CD4-positive, alpha-beta T cell (primary cell): ENCODE measurements around the gene ARMC9. TPM values are rescaled to one million over a fixed set of nuclear protein-coding genes. Genes with fewer than 3 reads are reported as not detected.
A peak's percentile ranks its signal among the peaks of the same experiment; 100 is the strongest.

Experiments
- ATAC-seq: fragments of 200-7000 bp; cut with Tn5 transposase; one replicate; pipeline ENCODE4 v1.10.0; 2022; ENCODE audit warnings: mild to moderate bottlenecking; ENCODE audit not compliant: poor library complexity
- CTCF ChIA-PET: fragments of 350-600 bp; sonication (Branson Sonifier 250); formaldehyde crosslinking; loops from one replicate; lab custom pipeline; 2021; ENCODE audit warnings: antibody characterized with exemption, inconsistent platforms; lab: Charles Lee
- POLR2A ChIA-PET: fragments of 350-600 bp; sonication (Branson Sonifier 250); formaldehyde crosslinking; loops from one replicate; lab custom pipeline; 2021; ENCODE audit warnings: antibody characterized with exemption, inconsistent platforms; lab: Charles Lee
- DNase-seq, 14 experiments: peaks; one replicate each; pipeline ENCODE4 v3.0.0-alpha.2; 2013 to 2020; ENCODE audit warnings: mixed read lengths in 2 of 14
- H3K27ac ChIP-seq, 2 donors: one replicate each; pipeline versions ENCODE4 v1.5.1 to v1.7.0; 2013; ENCODE audit warnings: low read length in 2 of 2, low read depth in 1 of 2, mild to moderate bottlenecking in 1 of 2
- H3K27me3 ChIP-seq, 2 experiments: 1 replicate in 1 of 2; 2 replicates in 1 of 2; pipeline versions ENCODE4 v1.6.1 to v1.7.0; 2013; ENCODE audit warnings: low read length in 2 of 2, control low read depth in 1 of 2, mild to moderate bottlenecking in 1 of 2, moderate library complexity in 1 of 2; ENCODE audit not compliant: insufficient read depth in 2 of 2, control insufficient read depth in 1 of 2
- H3K36me3 ChIP-seq: one replicate; pipeline ENCODE4 v1.6.1; 2013; ENCODE audit warnings: low read length, control low read depth; ENCODE audit not compliant: insufficient read depth
- H3K4me1 ChIP-seq: one replicate; pipeline ENCODE4 v1.6.1; 2013; ENCODE audit warnings: low read length, control low read depth; ENCODE audit not compliant: insufficient read depth
- H3K4me3 ChIP-seq: one replicate; pipeline ENCODE4 v1.5.1; 2013; ENCODE audit warnings: mild to moderate bottlenecking, low read length, moderate library complexity
- H3K9me3 ChIP-seq, 2 experiments: 1 replicate in 1 of 2; 2 replicates in 1 of 2; pipeline versions ENCODE4 v1.6.1 to v1.7.0; 2013; ENCODE audit warnings: low read length in 2 of 2, mild to moderate bottlenecking in 2 of 2, control low read depth in 1 of 2, moderate library complexity in 1 of 2; ENCODE audit not compliant: control insufficient read depth in 1 of 2, insufficient read depth in 1 of 2
- H3K27ac Mint-ChIP-seq: one replicate; pipeline ENCODE4 v1.8.0; 2020; ENCODE audit warnings: mixed read lengths
- H3K27me3 Mint-ChIP-seq: one replicate; pipeline ENCODE4 v1.8.0; 2021; ENCODE audit warnings: mixed read lengths
- H3K36me3 Mint-ChIP-seq: one replicate; pipeline ENCODE4 v1.8.0; 2021; ENCODE audit warnings: low read depth, mixed read lengths
- H3K4me1 Mint-ChIP-seq: one replicate; pipeline ENCODE4 v1.8.0; 2021; ENCODE audit warnings: low read depth, mixed read lengths
- H3K4me3 Mint-ChIP-seq: one replicate; pipeline ENCODE4 v1.8.0; 2020; ENCODE audit warnings: mild to moderate bottlenecking, mixed read lengths
- H3K9me3 Mint-ChIP-seq: one replicate; pipeline ENCODE4 v1.8.0; 2020; ENCODE audit warnings: mixed read lengths
- CTCF ChIP-seq: fragments of 200-600 bp; IDR thresholded peaks from one replicate; pipeline ENCODE4 v1.8.0; 2022; ENCODE audit warnings: antibody characterized with exemption, mild to moderate bottlenecking
- intact Hi-C, 2 experiments: fragments of 100-400 bp; cut with DNase I in 1 of 2; cut with micrococcal nuclease in 1 of 2; formaldehyde crosslinking; loops; one replicate each; pipeline versions ENCODE4 v1.15.1 to v1.9.0; 2023 to 2025; cut with DNase I, micrococcal nuclease
- total RNA-seq, 174 experiments: library from RNA in 2 of 174; stranded (reverse) in 2 of 174; gene quantifications; one replicate each; pipeline ENCODE4 v1.2.3 and lab custom pipeline; 2021 to 2026

ARMC9 gene
- total RNA-seq, 2 experiments from 2014 or later, result 0.16 to 0.42 TPM

GRCh38 chr2:231295363-231295655 lies 96.9 kb downstream of the ARMC9 start:
- no peak overlapping the region for H3K4me3 ChIP-seq
- DNase-seq, result no peak
- Mint-ChIP-seq H3K27ac (no peak overlapping the region), H3K9me3 (no peaks in the 10 kb centered on the region), H3K4me1 (no peaks in the 10 kb centered on the region), H3K27me3 (no peaks in the 10 kb centered on the region), H3K36me3 (no peaks in the 10 kb centered on the region), H3K4me3 (no peak overlapping the region)
- H3K4me1 ChIP-seq, result no peaks in the 10 kb centered on the region
- CTCF ChIA-PET, result no interaction called here
- no peak for TF ChIP-seq CTCF
- ATAC-seq, result no peak
- H3K36me3 ChIP-seq, result no peaks in the 10 kb centered on the region
- H3K9me3 ChIP-seq, result no peaks in the 10 kb centered on the region
- POLR2A ChIA-PET, result no interaction called here
- H3K27ac ChIP-seq, result no peak overlapping the region
- no peaks in the 10 kb centered on the region for H3K27me3 ChIP-seq
- intact Hi-C loops, result loop anchor here (5.0 kb wide), 1 partner anchor 157 kb away; no protein-coding TSS in a partner anchor

DNA sequence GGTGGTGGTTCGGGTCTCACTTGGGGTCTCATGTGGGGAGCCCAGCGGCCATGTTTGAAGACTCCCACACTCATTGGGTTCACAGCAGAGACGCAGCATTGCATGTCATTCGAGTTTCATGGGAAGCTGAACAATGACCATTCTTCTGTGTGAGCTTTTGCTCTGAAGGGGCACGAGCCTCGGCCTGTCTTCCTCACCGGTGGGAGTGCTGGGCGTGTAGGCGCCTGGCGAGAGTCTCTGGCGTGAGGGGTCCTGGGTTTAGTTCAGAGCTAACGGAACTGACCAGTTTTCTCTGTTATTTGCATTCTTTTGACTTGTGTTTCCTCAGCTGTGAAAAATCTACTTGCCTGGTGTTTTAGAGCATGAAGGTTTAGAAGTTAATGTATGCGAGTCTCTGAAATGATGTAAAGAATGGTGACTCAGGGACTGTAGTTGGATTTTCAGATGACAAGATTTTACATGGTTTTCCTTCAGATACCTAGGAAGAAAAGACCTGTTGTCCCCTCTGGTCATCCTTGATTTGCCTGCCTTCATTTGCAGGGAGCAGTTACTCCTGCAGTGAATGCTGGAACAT lies 98.1 kb downstream of the ARMC9 start:
- ChIA-PET CTCF (no interaction called here), POLR2A (no interaction called here)
- Mint-ChIP-seq H3K4me1 (no peaks in the 10 kb centered on the region), H3K27ac (no peak overlapping the region), H3K4me3 (no peak overlapping the region), H3K36me3 (no peaks in the 10 kb centered on the region), H3K9me3 (no peaks in the 10 kb centered on the region), H3K27me3 (no peaks in the 10 kb centered on the region)
- Histone ChIP-seq H3K36me3 (no peaks in the 10 kb centered on the region), H3K27me3 (no peaks in the 10 kb centered on the region), H3K27ac (no peak overlapping the region), H3K4me3 (no peak overlapping the region), H3K4me1 (no peaks in the 10 kb centered on the region), H3K9me3 (no peaks in the 10 kb centered on the region)
- TF ChIP-seq CTCF, result no peak
- intact Hi-C loops, result loop anchor here (5.0 kb wide), 1 partner anchor 156 kb away; no protein-coding TSS in a partner anchor
- DNase-seq (no peak), ATAC-seq (no peak)

DNA sequence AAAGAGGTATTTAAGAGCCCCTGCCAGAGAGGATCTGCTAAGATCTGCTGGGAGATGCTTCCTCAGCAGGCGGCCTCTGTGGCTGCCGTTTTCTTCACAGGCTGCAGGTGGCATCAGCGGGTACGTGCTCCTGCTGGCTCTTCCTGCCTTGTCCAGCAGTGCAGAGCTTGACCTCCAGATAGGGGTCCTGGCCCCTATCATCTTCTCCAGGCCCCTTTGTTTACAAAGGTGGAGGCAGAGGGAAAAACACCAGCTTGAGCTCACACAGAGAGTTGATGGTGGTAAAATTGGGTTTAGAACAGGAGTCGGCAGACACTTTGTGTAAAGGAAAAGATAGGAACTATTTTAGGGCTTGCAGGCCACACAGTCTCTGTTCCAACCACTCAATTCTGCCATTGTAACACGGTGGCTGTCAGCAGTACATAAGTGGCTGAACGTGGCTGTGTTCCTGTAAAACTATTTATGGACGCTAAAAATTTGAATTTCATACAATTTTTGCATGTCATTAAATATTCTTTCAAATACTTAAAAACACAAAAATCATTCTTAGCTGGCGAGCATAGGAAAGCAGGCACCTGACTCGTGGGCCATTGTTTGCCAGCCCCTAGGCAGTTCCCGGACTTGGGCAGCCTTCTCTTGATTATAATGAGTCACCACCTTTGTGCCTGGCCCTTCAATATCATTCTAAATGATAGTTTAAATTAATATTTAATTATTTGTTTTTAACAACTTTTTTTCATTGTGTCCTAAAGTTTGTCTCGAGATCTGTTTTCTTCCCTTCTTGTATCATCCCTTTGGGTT lies 98.9 kb downstream of the ARMC9 start:
- H3K36me3 ChIP-seq, result no peaks in the 10 kb centered on the region
- no peaks in the 10 kb centered on the region for H3K4me1 ChIP-seq
- Mint-ChIP-seq H3K27me3 (no peaks in the 10 kb centered on the region), H3K9me3 (no peaks in the 10 kb centered on the region), H3K4me3 (no peak overlapping the region), H3K27ac (no peak overlapping the region), H3K4me1 (no peaks in the 10 kb centered on the region), H3K36me3 (no peaks in the 10 kb centered on the region)
- no peaks in the 10 kb centered on the region for H3K9me3 ChIP-seq
- no peak overlapping the region for H3K27ac ChIP-seq
- no peak for ATAC-seq
- DNase-seq, result peak in 6 of 14 experiments; percentile 3 to 49 (median 17)
- no peak overlapping the region for H3K4me3 ChIP-seq
- intact Hi-C loops, result loop anchor here (5.0 kb wide), 1 partner anchor 155 kb away; no protein-coding TSS in a partner anchor
- TF ChIP-seq CTCF, result peak; percentile 22
- H3K27me3 ChIP-seq, result no peaks in the 10 kb centered on the region
- POLR2A ChIA-PET, result no interaction called here
- CTCF ChIA-PET, result no interaction called here
